HPDE6-E6E7 (cell line): Measurements from ENCODE around the gene NRIP3.

Source experiments
- DNase-seq: peaks from one replicate; pipeline ENCODE4 v3.0.0; 2011; ENCODE audit warnings: missing footprints; ENCODE audit errors: extremely low spot score

NRIP3 gene

GRCh38 chr11:9003573-9004182, at the start of gene NRIP3:
TSS of gene NRIP3 (minus strand) at chr11:9004001. CDS start at chr11:9003935, 66 bp downstream.
- DNase-seq, result peak; percentile 38

- DNase-seq, result no peak
Observed at GRCh38 chr11:9052316-9052715, 48.5 kb upstream of the NRIP3 start.

GRCh38 chr11:9049959-9050358, 46.2 kb upstream of the NRIP3 start:
- DNase-seq, result no peak

GRCh38 chr11:9047964-9048523, 44.2 kb upstream of the NRIP3 start:
- no peak for DNase-seq

GRCh38 chr11:9046481-9046880, 42.7 kb upstream of the NRIP3 start:
- no peak for DNase-seq

- no peak for DNase-seq
Observed at GRCh38 chr11:9042488-9042887, 38.7 kb upstream of the NRIP3 start.

GRCh38 chr11:9041747-9042146, 37.9 kb upstream of the NRIP3 start:
- no peak for DNase-seq

- DNase-seq, result no peak
Observed at GRCh38 chr11:9040410-9040809, 36.6 kb upstream of the NRIP3 start.

GRCh38 chr11:9039863-9040262, 36.1 kb upstream of the NRIP3 start:
- no peak for DNase-seq

- DNase-seq, result peak; percentile 41
Observed at GRCh38 chr11:9039198-9039597, 35.4 kb upstream of the NRIP3 start.

- no peak for DNase-seq
Observed at GRCh38 chr11:9038541-9038940, 34.7 kb upstream of the NRIP3 start.

GRCh38 chr11:9037963-9038362, 34.2 kb upstream of the NRIP3 start:
- DNase-seq, result no peak

GRCh38 chr11:9037046-9037780, 33.4 kb upstream of the NRIP3 start:
- DNase-seq, result no peak

- DNase-seq, result no peak
Observed at GRCh38 chr11:9030601-9031000, 26.8 kb upstream of the NRIP3 start.

GRCh38 chr11:9029422-9029821, 25.6 kb upstream of the NRIP3 start:
- DNase-seq, result no peak

GRCh38 chr11:9028581-9028980, 24.8 kb upstream of the NRIP3 start:
- DNase-seq, result no peak

- DNase-seq, result no peak
Observed at GRCh38 chr11:9025101-9025850, 21.5 kb upstream of the NRIP3 start.

GRCh38 chr11:9022961-9023680, 19.3 kb upstream of the NRIP3 start:
- DNase-seq, result no peak

GRCh38 chr11:9020916-9021315, 17.1 kb upstream of the NRIP3 start:
- DNase-seq, result no peak

GRCh38 chr11:9019861-9020260, 16.1 kb upstream of the NRIP3 start:
- DNase-seq, result no peak

GRCh38 chr11:9017773-9018172, 14.0 kb upstream of the NRIP3 start:
- DNase-seq, result no peak
